PFSK-1 (cell line): Measurements from ENCODE around the gene DACT3.

Source experiments
- FOXP2 ChIP-seq: optimal IDR thresholded peaks from 2 replicates; pipeline ENCODE3; 2011; ENCODE audit warnings: borderline replicate concordance, control low read depth, inconsistent platforms; ENCODE audit not compliant: insufficient read depth; ENCODE audit errors: extremely low read length, extremely low read depth
- POLR2AphosphoS5 ChIP-seq: IDR thresholded peaks from 2 replicates; pipeline ENCODE4 v1.6.1; 2012; ENCODE audit warnings: low read depth, mild to moderate bottlenecking, control low read depth, low read length, moderate library complexity
- SIN3A ChIP-seq: IDR thresholded peaks from 2 replicates; pipeline ENCODE4 v1.6.1; 2012; ENCODE audit warnings: mild to moderate bottlenecking, low read length, moderate library complexity, borderline replicate concordance; ENCODE audit not compliant: insufficient read depth
- TAF1 ChIP-seq: IDR thresholded peaks from 2 replicates; pipeline ENCODE4 v1.6.1; 2012; ENCODE audit warnings: low read length, control low read depth, borderline replicate concordance; ENCODE audit not compliant: insufficient read depth
- TF ChIP-seq, protein P1 (sequence below), 2 experiments: IDR thresholded peaks; 2 replicates each; pipeline versions ENCODE4 v1.6.1 to v1.8.0; 2011 to 2012; ENCODE audit warnings: low read depth in 2 of 2, low read length in 2 of 2, control low read depth in 1 of 2, inconsistent platforms in 1 of 2, mild to moderate bottlenecking in 1 of 2, moderate library complexity in 1 of 2; ENCODE audit not compliant: insufficient read depth in 1 of 2

DACT3 gene

GRCh38 chr19:46660008-46660517 lies 919 bp downstream of the DACT3 start:
- TF ChIP-seq, protein P1, sequence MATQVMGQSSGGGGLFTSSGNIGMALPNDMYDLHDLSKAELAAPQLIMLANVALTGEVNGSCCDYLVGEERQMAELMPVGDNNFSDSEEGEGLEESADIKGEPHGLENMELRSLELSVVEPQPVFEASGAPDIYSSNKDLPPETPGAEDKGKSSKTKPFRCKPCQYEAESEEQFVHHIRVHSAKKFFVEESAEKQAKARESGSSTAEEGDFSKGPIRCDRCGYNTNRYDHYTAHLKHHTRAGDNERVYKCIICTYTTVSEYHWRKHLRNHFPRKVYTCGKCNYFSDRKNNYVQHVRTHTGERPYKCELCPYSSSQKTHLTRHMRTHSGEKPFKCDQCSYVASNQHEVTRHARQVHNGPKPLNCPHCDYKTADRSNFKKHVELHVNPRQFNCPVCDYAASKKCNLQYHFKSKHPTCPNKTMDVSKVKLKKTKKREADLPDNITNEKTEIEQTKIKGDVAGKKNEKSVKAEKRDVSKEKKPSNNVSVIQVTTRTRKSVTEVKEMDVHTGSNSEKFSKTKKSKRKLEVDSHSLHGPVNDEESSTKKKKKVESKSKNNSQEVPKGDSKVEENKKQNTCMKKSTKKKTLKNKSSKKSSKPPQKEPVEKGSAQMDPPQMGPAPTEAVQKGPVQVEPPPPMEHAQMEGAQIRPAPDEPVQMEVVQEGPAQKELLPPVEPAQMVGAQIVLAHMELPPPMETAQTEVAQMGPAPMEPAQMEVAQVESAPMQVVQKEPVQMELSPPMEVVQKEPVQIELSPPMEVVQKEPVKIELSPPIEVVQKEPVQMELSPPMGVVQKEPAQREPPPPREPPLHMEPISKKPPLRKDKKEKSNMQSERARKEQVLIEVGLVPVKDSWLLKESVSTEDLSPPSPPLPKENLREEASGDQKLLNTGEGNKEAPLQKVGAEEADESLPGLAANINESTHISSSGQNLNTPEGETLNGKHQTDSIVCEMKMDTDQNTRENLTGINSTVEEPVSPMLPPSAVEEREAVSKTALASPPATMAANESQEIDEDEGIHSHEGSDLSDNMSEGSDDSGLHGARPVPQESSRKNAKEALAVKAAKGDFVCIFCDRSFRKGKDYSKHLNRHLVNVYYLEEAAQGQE (IDR thresholded peaks at IDR 0.05; ENCODE audit: insufficient read depth in 1 of 2, low read depth in 2 of 2, low read length in 2 of 2) = no peak
- no peak for TF ChIP-seq FOXP2
- TF ChIP-seq TAF1 = no peak
- no peak for TF ChIP-seq POLR2AphosphoS5
- no peak for TF ChIP-seq SIN3A

GRCh38 chr19:46659151-46660007 lies 1.6 kb downstream of the DACT3 start:
- TF ChIP-seq SIN3A (no peak), FOXP2 (peak; percentile 34)

DNA sequence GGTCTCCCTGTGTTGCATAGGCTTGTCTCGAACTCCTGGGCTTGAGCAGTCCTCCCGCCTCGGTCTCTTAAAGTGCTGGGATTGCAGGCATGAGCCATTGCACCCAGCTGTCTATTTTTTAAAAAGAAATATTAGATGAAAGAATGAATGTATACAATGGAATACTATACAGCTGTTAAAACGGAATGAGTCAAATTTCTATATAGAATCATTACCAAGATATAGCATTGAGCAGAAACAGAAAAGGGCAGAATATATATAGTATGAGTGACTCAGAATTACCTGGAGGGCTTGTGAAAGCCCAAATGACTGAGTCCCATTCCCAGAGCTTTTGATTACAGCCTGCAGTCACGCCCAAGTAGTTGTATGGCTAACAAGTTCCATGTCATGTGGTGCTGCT lies 4.4 kb downstream of the DACT3 start:
- TF ChIP-seq TAF1 = no peak
- TF ChIP-seq, protein P1 (IDR thresholded peaks at IDR 0.05; ENCODE audit: insufficient read depth in 1 of 2, low read depth in 2 of 2, low read length in 2 of 2) = no peak
- no peak for TF ChIP-seq SIN3A
- no peak for TF ChIP-seq FOXP2
- TF ChIP-seq POLR2AphosphoS5 = no peak

DNA sequence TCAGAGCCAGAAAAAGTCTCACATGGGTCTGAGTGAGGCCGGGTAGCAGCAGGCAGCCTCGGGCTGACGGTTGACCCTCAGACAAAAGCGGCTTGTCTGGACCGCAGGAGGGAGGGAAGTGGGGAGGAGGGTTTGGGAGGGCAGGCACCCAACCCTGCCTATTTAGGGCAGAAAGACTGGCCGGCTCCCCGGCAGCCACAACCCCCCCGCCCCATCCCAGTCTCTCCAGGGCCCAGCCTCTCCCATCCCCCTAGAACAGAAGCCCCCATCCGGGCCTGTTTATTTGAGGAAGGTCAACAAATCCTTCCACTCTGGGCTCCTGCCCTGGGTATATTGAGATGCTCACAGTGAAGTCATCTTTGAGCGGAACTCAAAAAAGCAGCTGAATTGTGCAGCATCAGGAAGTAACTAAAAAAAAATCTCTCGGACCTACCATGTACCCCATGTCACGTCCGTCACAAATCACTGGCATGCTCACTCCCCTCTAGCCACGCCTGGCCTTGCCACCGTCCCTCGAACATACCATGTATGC lies 6.3 kb downstream of the DACT3 start:
- TF ChIP-seq, protein P1 (IDR thresholded peaks at IDR 0.05; ENCODE audit: insufficient read depth in 1 of 2, low read depth in 2 of 2, low read length in 2 of 2) = no peak
- TF ChIP-seq FOXP2 (no peak), POLR2AphosphoS5 (no peak), TAF1 (no peak)

- TF ChIP-seq POLR2AphosphoS5 (no peak), FOXP2 (no peak), SIN3A (no peak), TAF1 (no peak)
- TF ChIP-seq, protein P1 (IDR thresholded peaks at IDR 0.05; ENCODE audit: insufficient read depth in 1 of 2, low read depth in 2 of 2, low read length in 2 of 2) = no peak
Observed at GRCh38 chr19:46650445-46650844, 10.5 kb downstream of the DACT3 start.
